Measurements from ENCODE around the gene ERMN. TPM values are rescaled to one million over a fixed set of nuclear protein-coding genes. Genes with fewer than 3 reads are reported as not detected.

The ERMN gene
- total and polyA plus RNA-seq, 2 donors, result 0.71 to 9.9 TPM

DNA sequence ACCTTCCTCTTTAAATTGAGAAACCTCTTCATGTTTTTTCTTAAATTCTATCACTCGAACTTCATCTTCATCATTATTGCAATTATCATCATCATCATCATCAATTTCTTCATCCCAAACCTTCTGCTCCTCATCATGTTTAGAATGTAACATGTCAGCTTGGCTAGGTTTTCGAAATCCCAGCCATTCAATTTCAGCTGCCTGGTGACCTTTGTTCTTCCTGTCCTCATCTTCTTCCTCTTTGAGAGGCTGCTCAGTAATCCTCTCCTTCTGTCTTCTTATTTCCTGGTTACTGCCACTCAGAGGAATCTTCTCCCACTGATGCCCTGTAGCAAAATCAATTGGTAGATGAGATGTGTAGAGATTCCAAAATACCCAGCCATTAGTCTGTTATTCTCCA is 4.2 kb downstream of the ERMN start:
- Histone ChIP-seq H3K9me3 (ENCODE audit: control insufficient read depth in 2 of 2, insufficient read depth in 1 of 2, low read length in 1 of 2) (no peaks in the 10 kb centered on the region), H3K4me3 (ENCODE audit: low read length in 2 of 2) (no peak overlapping the region), H3K36me3 (ENCODE audit: control insufficient read depth in 2 of 2, insufficient read depth in 2 of 2, low read length in 1 of 2) (no peaks in the 10 kb centered on the region), H3K27me3 (ENCODE audit: control insufficient read depth in 2 of 2, insufficient read depth in 1 of 2, low read length in 1 of 2) (no peaks in the 10 kb centered on the region), H3K27ac (ENCODE audit: low read depth in 1 of 2, low read length in 1 of 2) (no peak overlapping the region), H3K4me1 (ENCODE audit: control insufficient read depth in 2 of 2, insufficient read depth in 2 of 2, low read length in 2 of 2) (no peaks in the 10 kb centered on the region)
- DNase-seq (ENCODE audit: low read depth in 6 of 9, low spot score in 9 of 9), result no peak
- WGBS, result 95% methylated on average over 2 of the region's 2 CpGs

DNA sequence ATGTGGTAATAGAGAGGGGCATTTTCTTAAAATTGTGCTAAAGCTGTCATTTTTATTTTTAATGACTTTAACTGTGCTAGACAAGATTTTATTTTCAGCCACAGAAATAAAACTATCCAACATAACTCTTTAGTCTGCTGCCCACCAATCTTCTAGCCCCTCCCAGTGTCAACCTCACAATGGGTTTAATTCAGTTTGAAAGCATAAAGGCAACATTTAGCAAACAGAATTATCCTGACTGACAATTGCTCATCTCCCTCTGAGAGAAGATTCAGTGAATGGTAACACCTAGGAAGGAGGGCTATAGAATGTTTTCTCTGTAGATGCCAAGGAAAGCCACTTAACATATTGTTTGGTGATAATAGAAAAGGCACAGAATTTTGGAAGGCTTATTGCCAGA is 5.2 kb downstream of the ERMN start:
- H3K27ac ChIP-seq (ENCODE audit: low read depth in 1 of 2, low read length in 1 of 2), result no peak overlapping the region
- H3K4me1 ChIP-seq (ENCODE audit: control insufficient read depth in 2 of 2, insufficient read depth in 2 of 2, low read length in 2 of 2), result no peaks in the 10 kb centered on the region
- DNase-seq (ENCODE audit: low read depth in 6 of 9, low spot score in 9 of 9), result no peak
- H3K9me3 ChIP-seq (ENCODE audit: control insufficient read depth in 2 of 2, insufficient read depth in 1 of 2, low read length in 1 of 2), result no peaks in the 10 kb centered on the region
- no peak overlapping the region for H3K4me3 ChIP-seq (ENCODE audit: low read length in 2 of 2)
- no peaks in the 10 kb centered on the region for H3K36me3 ChIP-seq (ENCODE audit: control insufficient read depth in 2 of 2, insufficient read depth in 2 of 2, low read length in 1 of 2)
- H3K27me3 ChIP-seq (ENCODE audit: control insufficient read depth in 2 of 2, insufficient read depth in 1 of 2, low read length in 1 of 2), result no peaks in the 10 kb centered on the region

DNA sequence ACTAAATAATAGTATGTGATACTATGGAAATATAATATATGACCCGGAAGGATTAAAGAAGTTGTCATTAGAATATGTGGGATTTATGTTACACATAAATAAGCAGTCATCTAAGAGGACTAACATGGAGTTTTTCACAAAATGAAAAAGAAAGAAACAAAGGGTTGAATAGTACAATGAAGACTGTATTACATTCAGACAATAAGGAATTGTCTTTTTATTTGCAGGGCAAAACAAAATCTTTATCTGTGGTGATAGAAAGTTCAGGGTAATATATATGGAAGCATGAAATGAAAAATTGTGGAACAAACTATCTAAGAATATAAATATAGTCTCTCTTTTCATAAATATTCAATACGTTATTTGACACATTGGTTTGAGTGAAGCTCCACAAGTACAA is 5.8 kb downstream of the ERMN start:
- DNase-seq (ENCODE audit: low read depth in 6 of 9, low spot score in 9 of 9), result no peak
- no peaks in the 10 kb centered on the region for H3K36me3 ChIP-seq (ENCODE audit: control insufficient read depth in 2 of 2, insufficient read depth in 2 of 2, low read length in 1 of 2)
- H3K27me3 ChIP-seq (ENCODE audit: control insufficient read depth in 2 of 2, insufficient read depth in 1 of 2, low read length in 1 of 2), result no peaks in the 10 kb centered on the region
- no peak overlapping the region for H3K4me3 ChIP-seq (ENCODE audit: low read length in 2 of 2)
- H3K4me1 ChIP-seq (ENCODE audit: control insufficient read depth in 2 of 2, insufficient read depth in 2 of 2, low read length in 2 of 2), result no peaks in the 10 kb centered on the region
- H3K9me3 ChIP-seq (ENCODE audit: control insufficient read depth in 2 of 2, insufficient read depth in 1 of 2, low read length in 1 of 2), result no peaks in the 10 kb centered on the region
- 97% methylated on average over 2 of the region's 2 CpGs for WGBS
- no peak overlapping the region for H3K27ac ChIP-seq (ENCODE audit: low read depth in 1 of 2, low read length in 1 of 2)

DNA sequence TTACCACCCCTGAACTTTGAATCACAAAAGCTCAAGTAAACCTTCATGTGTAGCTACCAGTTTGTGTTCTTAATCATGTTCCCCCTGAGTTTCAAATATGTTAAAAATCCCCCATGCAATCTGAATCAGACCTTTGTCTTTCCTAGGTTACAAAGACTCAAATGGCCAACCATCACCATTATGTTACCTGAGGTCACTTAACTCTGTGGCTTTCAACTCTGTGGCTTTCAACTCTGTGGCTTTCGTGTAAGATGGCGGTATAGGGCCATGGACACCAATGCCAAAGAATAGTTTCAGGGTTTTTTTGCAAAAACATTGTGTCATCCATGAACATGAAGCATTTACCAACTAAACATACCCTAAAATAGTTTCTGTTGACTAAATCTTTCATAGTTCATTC is 6.7 kb downstream of the ERMN start:
- no peak overlapping the region for H3K4me3 ChIP-seq (ENCODE audit: low read length in 2 of 2)
- H3K36me3 ChIP-seq (ENCODE audit: control insufficient read depth in 2 of 2, insufficient read depth in 2 of 2, low read length in 1 of 2), result no peaks in the 10 kb centered on the region
- H3K27me3 ChIP-seq (ENCODE audit: control insufficient read depth in 2 of 2, insufficient read depth in 1 of 2, low read length in 1 of 2), result no peaks in the 10 kb centered on the region
- over 99% methylated on average over 2 of the region's 2 CpGs for WGBS
- DNase-seq (ENCODE audit: low read depth in 6 of 9, low spot score in 9 of 9), result no peak
- no peak overlapping the region for H3K27ac ChIP-seq (ENCODE audit: low read depth in 1 of 2, low read length in 1 of 2)
- no peaks in the 10 kb centered on the region for H3K4me1 ChIP-seq (ENCODE audit: control insufficient read depth in 2 of 2, insufficient read depth in 2 of 2, low read length in 2 of 2)
- H3K9me3 ChIP-seq (ENCODE audit: control insufficient read depth in 2 of 2, insufficient read depth in 1 of 2, low read length in 1 of 2), result no peaks in the 10 kb centered on the region

DNA sequence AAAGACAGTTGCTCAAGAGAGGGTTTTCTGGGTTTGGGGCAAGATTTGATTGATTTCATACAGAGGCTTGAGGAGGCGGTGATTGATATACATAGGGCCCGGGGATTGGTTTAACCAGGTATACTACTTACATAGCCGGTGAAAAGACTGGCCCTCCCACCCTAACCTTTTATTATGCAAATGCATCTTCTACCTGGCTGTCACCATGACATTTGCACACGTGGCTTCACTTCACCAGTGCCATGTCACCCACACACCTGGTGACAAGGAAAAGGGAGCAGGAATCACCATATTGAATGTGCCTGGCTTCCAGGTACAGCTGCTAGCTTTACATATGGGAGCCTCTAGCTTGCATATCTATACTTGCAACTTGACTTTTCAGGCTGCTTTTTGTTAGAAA is 9.7 kb downstream of the ERMN start:
- no peak for DNase-seq (ENCODE audit: low read depth in 6 of 9, low spot score in 9 of 9)
- H3K27ac ChIP-seq (ENCODE audit: low read depth in 1 of 2, low read length in 1 of 2), result no peak overlapping the region
- no peaks in the 10 kb centered on the region for H3K36me3 ChIP-seq (ENCODE audit: control insufficient read depth in 2 of 2, insufficient read depth in 2 of 2, low read length in 1 of 2)
- H3K4me1 ChIP-seq (ENCODE audit: control insufficient read depth in 2 of 2, insufficient read depth in 2 of 2, low read length in 2 of 2), result no peaks in the 10 kb centered on the region
- H3K27me3 ChIP-seq (ENCODE audit: control insufficient read depth in 2 of 2, insufficient read depth in 1 of 2, low read length in 1 of 2), result no peaks in the 10 kb centered on the region
- no peaks in the 10 kb centered on the region for H3K9me3 ChIP-seq (ENCODE audit: control insufficient read depth in 2 of 2, insufficient read depth in 1 of 2, low read length in 1 of 2)
- 98% methylated on average over 4 of the region's 4 CpGs for WGBS
- H3K4me3 ChIP-seq (ENCODE audit: low read length in 2 of 2), result no peak overlapping the region

DNA sequence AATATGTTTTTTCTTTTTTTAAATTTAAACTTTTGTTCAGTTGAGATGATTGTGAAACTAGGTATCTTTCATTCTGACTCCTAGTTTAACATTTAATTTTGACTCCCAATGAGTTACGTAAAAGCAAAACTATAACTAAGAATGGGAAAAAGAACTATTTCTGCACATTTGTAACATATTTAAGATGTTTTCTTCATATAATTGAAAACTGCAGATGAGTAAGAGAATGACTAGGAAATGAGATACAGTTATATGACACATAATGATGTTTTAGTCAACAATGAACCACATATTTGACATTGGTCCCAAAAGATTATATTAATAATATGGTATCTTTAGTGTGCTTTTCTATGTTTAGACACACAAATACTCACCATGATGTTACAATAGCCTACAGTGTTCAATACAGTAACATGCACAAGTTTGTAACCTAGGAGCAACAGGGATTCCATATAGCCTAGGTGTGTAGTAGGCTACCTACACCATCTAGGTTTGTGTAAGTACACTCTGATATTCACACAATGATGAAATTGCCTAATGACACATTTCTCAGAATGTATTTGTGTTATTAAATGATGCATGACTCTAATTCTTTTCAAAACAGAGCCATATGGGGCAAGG is 12.6 kb downstream of the ERMN start:
- H3K9me3 ChIP-seq (ENCODE audit: control insufficient read depth in 2 of 2, insufficient read depth in 1 of 2, low read length in 1 of 2), result no peaks in the 10 kb centered on the region
- no peaks in the 10 kb centered on the region for H3K36me3 ChIP-seq (ENCODE audit: control insufficient read depth in 2 of 2, insufficient read depth in 2 of 2, low read length in 1 of 2)
- no peak for DNase-seq (ENCODE audit: low read depth in 6 of 9, low spot score in 9 of 9)
- no peaks in the 10 kb centered on the region for H3K27me3 ChIP-seq (ENCODE audit: control insufficient read depth in 2 of 2, insufficient read depth in 1 of 2, low read length in 1 of 2)
- 96% methylated on average over 1 of the region's 1 CpG for WGBS
- no peak overlapping the region for H3K27ac ChIP-seq (ENCODE audit: low read depth in 1 of 2, low read length in 1 of 2)
- no peaks in the 10 kb centered on the region for H3K4me1 ChIP-seq (ENCODE audit: control insufficient read depth in 2 of 2, insufficient read depth in 2 of 2, low read length in 2 of 2)
- H3K4me3 ChIP-seq (ENCODE audit: low read length in 2 of 2), result no peak overlapping the region

DNA sequence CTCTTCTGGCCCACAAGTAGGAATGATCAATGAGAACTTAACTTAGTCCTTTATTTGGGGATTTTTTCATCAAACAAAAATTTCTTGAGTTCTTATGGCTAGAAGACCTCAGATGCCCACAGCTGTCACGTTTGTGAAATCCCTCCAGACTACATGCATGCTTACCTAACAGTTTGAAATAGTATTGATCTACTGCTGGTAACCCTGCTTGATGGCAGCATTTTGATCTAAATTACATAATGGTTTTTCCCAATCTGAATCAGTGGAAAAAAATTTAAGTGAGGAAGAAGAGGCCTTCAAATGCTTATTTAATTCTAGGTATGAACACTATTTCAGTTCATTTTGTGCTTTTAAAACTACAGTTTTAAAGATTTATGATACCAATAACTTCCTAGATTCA is 13.9 kb downstream of the ERMN start:
- no peaks in the 10 kb centered on the region for H3K4me1 ChIP-seq (ENCODE audit: control insufficient read depth in 2 of 2, insufficient read depth in 2 of 2, low read length in 2 of 2)
- H3K27me3 ChIP-seq (ENCODE audit: control insufficient read depth in 2 of 2, insufficient read depth in 1 of 2, low read length in 1 of 2), result no peaks in the 10 kb centered on the region
- DNase-seq (ENCODE audit: low read depth in 6 of 9, low spot score in 9 of 9), result no peak
- H3K36me3 ChIP-seq (ENCODE audit: control insufficient read depth in 2 of 2, insufficient read depth in 2 of 2, low read length in 1 of 2), result no peaks in the 10 kb centered on the region
- H3K27ac ChIP-seq (ENCODE audit: low read depth in 1 of 2, low read length in 1 of 2), result no peak overlapping the region
- H3K9me3 ChIP-seq (ENCODE audit: control insufficient read depth in 2 of 2, insufficient read depth in 1 of 2, low read length in 1 of 2), result no peaks in the 10 kb centered on the region
- 93% methylated on average over 1 of the region's 1 CpG for WGBS
- no peak overlapping the region for H3K4me3 ChIP-seq (ENCODE audit: low read length in 2 of 2)

DNA sequence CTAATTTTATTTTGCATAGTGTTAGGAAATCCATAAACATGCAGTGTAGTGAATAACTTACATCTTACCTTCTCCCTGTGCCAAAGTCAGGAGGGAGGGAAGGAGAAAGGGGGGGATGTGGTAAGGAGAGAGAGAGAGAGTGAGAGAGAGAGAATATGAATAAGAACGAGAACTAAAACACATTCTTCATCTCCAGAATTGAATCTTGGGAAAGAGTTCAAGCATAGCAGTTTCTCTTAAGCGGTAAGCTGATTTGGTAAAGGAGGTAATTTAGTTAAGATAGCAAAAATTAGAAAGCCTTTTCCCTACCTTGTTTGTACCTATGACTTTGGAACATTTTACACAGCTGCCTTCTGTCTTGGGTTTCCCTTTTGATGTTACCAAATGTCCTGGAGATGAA is 15.7 kb downstream of the ERMN start:
- H3K4me3 ChIP-seq (ENCODE audit: low read length in 2 of 2), result no peak overlapping the region
- WGBS, result 94% methylated on average over 2 of the region's 2 CpGs
- no peaks in the 10 kb centered on the region for H3K36me3 ChIP-seq (ENCODE audit: control insufficient read depth in 2 of 2, insufficient read depth in 2 of 2, low read length in 1 of 2)
- no peaks in the 10 kb centered on the region for H3K4me1 ChIP-seq (ENCODE audit: control insufficient read depth in 2 of 2, insufficient read depth in 2 of 2, low read length in 2 of 2)
- H3K27me3 ChIP-seq (ENCODE audit: control insufficient read depth in 2 of 2, insufficient read depth in 1 of 2, low read length in 1 of 2), result no peaks in the 10 kb centered on the region
- DNase-seq (ENCODE audit: low read depth in 6 of 9, low spot score in 9 of 9), result no peak
- no peak overlapping the region for H3K27ac ChIP-seq (ENCODE audit: low read depth in 1 of 2, low read length in 1 of 2)
- no peaks in the 10 kb centered on the region for H3K9me3 ChIP-seq (ENCODE audit: control insufficient read depth in 2 of 2, insufficient read depth in 1 of 2, low read length in 1 of 2)

DNA sequence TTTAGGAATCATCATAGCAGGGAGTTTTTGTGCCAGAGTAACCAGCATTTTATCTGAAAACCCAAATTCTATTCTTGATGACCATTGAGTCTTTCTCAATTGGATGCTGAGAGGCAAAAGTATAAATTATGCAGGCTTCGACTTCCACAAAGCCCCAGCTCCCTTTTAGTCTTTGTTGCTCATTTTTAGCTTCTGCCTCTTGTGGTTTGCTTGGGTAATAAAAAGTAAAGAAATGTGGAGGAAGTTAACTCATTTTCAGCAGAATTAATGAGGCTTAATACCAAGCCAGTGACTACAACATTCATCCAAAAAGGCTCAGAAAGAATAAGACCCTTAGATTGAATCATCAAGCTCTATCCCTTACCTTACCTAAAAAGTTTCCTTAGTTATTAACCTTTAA is 18.6 kb downstream of the ERMN start:
- no peaks in the 10 kb centered on the region for H3K27me3 ChIP-seq (ENCODE audit: control insufficient read depth in 2 of 2, insufficient read depth in 1 of 2, low read length in 1 of 2)
- H3K4me3 ChIP-seq (ENCODE audit: low read length in 2 of 2), result no peak overlapping the region
- H3K4me1 ChIP-seq (ENCODE audit: control insufficient read depth in 2 of 2, insufficient read depth in 2 of 2, low read length in 2 of 2), result no peaks in the 10 kb centered on the region
- H3K27ac ChIP-seq (ENCODE audit: low read depth in 1 of 2, low read length in 1 of 2), result no peak overlapping the region
- DNase-seq (ENCODE audit: low read depth in 6 of 9, low spot score in 9 of 9), result no peak
- WGBS, result 8% methylated on average over 1 of the region's 1 CpG
- no peaks in the 10 kb centered on the region for H3K9me3 ChIP-seq (ENCODE audit: control insufficient read depth in 2 of 2, insufficient read depth in 1 of 2, low read length in 1 of 2)
- H3K36me3 ChIP-seq (ENCODE audit: control insufficient read depth in 2 of 2, insufficient read depth in 2 of 2, low read length in 1 of 2), result no peaks in the 10 kb centered on the region

DNA sequence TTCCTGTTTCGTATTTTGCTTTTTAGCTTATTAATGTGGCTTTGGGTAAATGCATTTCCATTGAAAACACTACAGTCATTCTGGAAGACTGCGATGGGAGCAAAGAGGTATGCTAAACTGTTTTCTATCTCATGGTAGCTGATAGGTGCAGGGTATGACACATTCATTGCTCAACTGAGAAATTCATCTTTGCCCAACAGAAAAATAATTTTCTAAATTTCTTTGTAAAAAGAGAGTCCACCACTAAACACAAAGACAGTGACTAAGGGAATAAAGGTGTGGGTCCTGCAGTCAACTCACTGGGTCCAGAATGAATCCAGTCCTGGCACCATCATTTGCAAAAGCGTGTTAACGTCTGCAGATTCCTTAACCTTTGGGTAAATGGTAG is 19.9 kb downstream of the ERMN start:
- H3K4me3 ChIP-seq (ENCODE audit: low read length in 2 of 2), result no peak overlapping the region
- no peaks in the 10 kb centered on the region for H3K4me1 ChIP-seq (ENCODE audit: control insufficient read depth in 2 of 2, insufficient read depth in 2 of 2, low read length in 2 of 2)
- 97% methylated on average over 4 of the region's 4 CpGs for WGBS
- no peak overlapping the region for H3K27ac ChIP-seq (ENCODE audit: low read depth in 1 of 2, low read length in 1 of 2)
- DNase-seq (ENCODE audit: low read depth in 6 of 9, low spot score in 9 of 9), result no peak
- H3K27me3 ChIP-seq (ENCODE audit: control insufficient read depth in 2 of 2, insufficient read depth in 1 of 2, low read length in 1 of 2), result no peaks in the 10 kb centered on the region
- no peaks in the 10 kb centered on the region for H3K9me3 ChIP-seq (ENCODE audit: control insufficient read depth in 2 of 2, insufficient read depth in 1 of 2, low read length in 1 of 2)
- no peaks in the 10 kb centered on the region for H3K36me3 ChIP-seq (ENCODE audit: control insufficient read depth in 2 of 2, insufficient read depth in 2 of 2, low read length in 1 of 2)

All from thymus (tissue), 11 donors.